Natural killer cell (primary cell): ENCODE results near the gene C13orf46. TPM values are rescaled to one million over a fixed set of nuclear protein-coding genes. Genes with fewer than 3 reads are reported as not detected.

Experiments used
- total RNA-seq, 4 donors: library from RNA; stranded (reverse); fragments of 120-200 nt in 1 of 4; gene quantifications; one replicate each; pipeline versions ENCODE4 v1.2.3 to v1.2.4, GENCODE V29; 2013 to 2022

C13orf46 gene
- total RNA-seq, 3 donors from 2014 or later (not counting 1 experiment from before 2014, with no cell fraction given), result 21.1 to 23.9 (median 23.5) TPM

Other genes starting within 250 kb of the C13orf46 start
- 1 to 10 TPM in 2 of 3 donors, under 1 TPM in 1; 0.38 to 3.0 (median 1.0) TPM for gene TMEM255B, start 214.8 kb downstream of the C13orf46 start, total RNA-seq
- gene GAS6, start 110.0 kb downstream of the C13orf46 start, total RNA-seq, result 1 to 10 TPM in 1 of 3 donors, under 1 TPM in 2; 0.40 to 1.4 (median 0.41) TPM
- 100 to 1,000 TPM; 252 to 277 (median 274) TPM for gene RASA3, start 158.5 kb upstream of the C13orf46 start, total RNA-seq
- gene CFAP97D2, start 205.2 kb upstream of the C13orf46 start, total RNA-seq, result 1 to 10 TPM in 1 of 3 donors, under 1 TPM in 1, not detected in 1; 0.45 to 7.7 TPM